ENCODE measurements around the gene GRK2. TPM values are rescaled to one million over a fixed set of nuclear protein-coding genes. Genes with fewer than 3 reads are reported as not detected.

Gene GRK2
- total RNA-seq, 2 experiments from 2014 or later = 303 to 305 TPM

GRCh38 chr11:67252831-67253239 lies 13.4 kb upstream of the GRK2 start:
- H3K9me3 Mint-ChIP-seq = no peaks in the 10 kb centered on the region
- H3K36me3 Mint-ChIP-seq (ENCODE audit: low read depth) = peaks cover 77% of the 10 kb centered on the region
- ATAC-seq (peak; percentile 86), DNase-seq (peak; percentile 56)
- intact Hi-C loops (cut with micrococcal nuclease) = no loop called here
- peak; percentile 35 for TF ChIP-seq CTCF (IDR thresholded peaks at IDR 0.05)
- no peak overlapping the region for H3K4me3 Mint-ChIP-seq
- peaks cover 39% of the 10 kb centered on the region for H3K4me1 Mint-ChIP-seq (ENCODE audit: low read depth)
- POLR2A ChIA-PET = interaction anchor here (0.6 to 5.3 kb wide), 7 partner anchors 10 to 528 kb away, joined by 3 to 32 read pairs (median 4); partner anchors contain the start of gene ANKRD13D
- H3K27me3 Mint-ChIP-seq = no peaks in the 10 kb centered on the region
- CTCF ChIA-PET = interaction anchor here (0.7 to 5.4 kb wide), 15 partner anchors 10 to 205 kb away, joined by 3 to 60 read pairs (median 3); partner anchors contain the start of genes ANKRD13D and POLD4
- peak overlapping the region; percentile 58 for H3K27ac Mint-ChIP-seq

- intact Hi-C loops (cut with micrococcal nuclease) = no loop called here
- Mint-ChIP-seq H3K27me3 (no peaks in the 10 kb centered on the region), H3K36me3 (ENCODE audit: low read depth) (peaks cover 65% of the 10 kb centered on the region), H3K4me1 (ENCODE audit: low read depth) (peaks cover 42% of the 10 kb centered on the region), H3K27ac (peak overlapping the region; percentile 50), H3K4me3 (no peak overlapping the region), H3K9me3 (no peaks in the 10 kb centered on the region)
- ChIA-PET POLR2A (interaction anchor here (0.8 to 5.2 kb wide), 8 partner anchors 9 to 97 kb away, joined by 3 to 32 read pairs (median 4); partner anchors contain the start of gene ANKRD13D), CTCF (interaction anchor here (0.9 to 5.4 kb wide), 14 partner anchors 9 to 206 kb away, joined by 3 to 60 read pairs (median 4); partner anchors contain the start of gene ANKRD13D)
- ATAC-seq (peak; percentile 41), DNase-seq (no peak)
- no peak for TF ChIP-seq CTCF (IDR thresholded peaks at IDR 0.05)
Measured at GRCh38 chr11:67253872-67254624, 12.2 kb upstream of the GRK2 start.

GRCh38 chr11:67254798-67255197 lies 11.5 kb upstream of the GRK2 start:
- Mint-ChIP-seq H3K27ac (peak overlapping the region; percentile 39), H3K9me3 (no peaks in the 10 kb centered on the region), H3K4me3 (no peak overlapping the region), H3K4me1 (ENCODE audit: low read depth) (peaks cover 36% of the 10 kb centered on the region), H3K36me3 (ENCODE audit: low read depth) (peaks cover 57% of the 10 kb centered on the region), H3K27me3 (no peaks in the 10 kb centered on the region)
- no peak for TF ChIP-seq CTCF (IDR thresholded peaks at IDR 0.05)
- ChIA-PET POLR2A (interaction anchor here (1.0 to 3.7 kb wide), 3 partner anchors 13 to 14 kb away, joined by 4 to 21 read pairs (median 5); no protein-coding TSS in a partner anchor), CTCF (interaction anchor here (0.9 to 5.4 kb wide), 3 partner anchors 8 to 63 kb away, joined by 3 to 60 read pairs (median 3); no protein-coding TSS in a partner anchor)
- ATAC-seq = no peak
- no peak for DNase-seq
- intact Hi-C loops (cut with micrococcal nuclease) = no loop called here

GRCh38 chr11:67255353-67255752 lies 10.9 kb upstream of the GRK2 start:
- H3K4me3 Mint-ChIP-seq = no peak overlapping the region
- no peak for ATAC-seq
- intact Hi-C loops (cut with micrococcal nuclease) = no loop called here
- no peaks in the 10 kb centered on the region for H3K9me3 Mint-ChIP-seq
- no peak for DNase-seq
- TF ChIP-seq CTCF (IDR thresholded peaks at IDR 0.05) = no peak
- CTCF ChIA-PET = no interaction called here
- peaks cover 36% of the 10 kb centered on the region for H3K4me1 Mint-ChIP-seq (ENCODE audit: low read depth)
- POLR2A ChIA-PET = interaction anchor here (1.7 to 3.7 kb wide), 3 partner anchors 12 to 43 kb away, joined by 5 to 21 read pairs (median 5); no protein-coding TSS in a partner anchor
- peak overlapping the region; percentile 62 for H3K27ac Mint-ChIP-seq
- H3K27me3 Mint-ChIP-seq = no peaks in the 10 kb centered on the region
- peaks cover 52% of the 10 kb centered on the region for H3K36me3 Mint-ChIP-seq (ENCODE audit: low read depth)

- Mint-ChIP-seq H3K36me3 (ENCODE audit: low read depth) (peaks cover 46% of the 10 kb centered on the region), H3K9me3 (no peaks in the 10 kb centered on the region), H3K27me3 (no peaks in the 10 kb centered on the region), H3K27ac (peak overlapping the region; percentile 62), H3K4me1 (ENCODE audit: low read depth) (peaks cover 34% of the 10 kb centered on the region), H3K4me3 (no peak overlapping the region)
- ChIA-PET POLR2A (interaction anchor here (1.7 to 3.7 kb wide), 4 partner anchors 9 to 43 kb away, joined by 5 to 21 read pairs (median 8); no protein-coding TSS in a partner anchor), CTCF (no interaction called here)
- intact Hi-C loops (cut with micrococcal nuclease) = no loop called here
- ATAC-seq = no peak
- DNase-seq = no peak
- no peak for TF ChIP-seq CTCF (IDR thresholded peaks at IDR 0.05)
Measured at GRCh38 chr11:67255864-67256263, 10.4 kb upstream of the GRK2 start.

Data from activated CD8-positive, alpha-beta T cell treated with anti-CD3 and anti-CD28 coated beads for 36 hours (primary cell).